ENCODE results near the gene LDLRAP1.

LDLRAP1 gene

DNA sequence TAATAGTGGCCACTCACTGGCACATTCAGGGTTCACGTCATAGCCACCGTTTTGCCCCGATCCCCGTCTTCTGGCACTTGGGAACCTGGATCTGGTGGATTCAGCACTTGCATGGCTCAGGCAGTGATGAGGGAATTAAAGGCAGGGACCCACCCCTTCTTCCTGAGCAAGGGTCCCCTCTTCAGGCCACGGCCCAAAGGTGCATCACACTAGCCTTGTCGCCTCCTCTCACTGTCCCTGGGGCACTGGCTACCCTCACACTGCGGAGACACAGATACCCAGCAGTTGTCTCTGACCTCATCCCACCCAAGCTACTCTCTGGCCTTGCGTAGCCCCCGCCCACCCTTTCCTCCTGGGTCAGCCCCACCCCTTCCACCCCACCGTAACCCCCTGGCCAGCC lies 19.9 kb upstream of the LDLRAP1 start:
- TF ChIP-seq Cebpa-rat (IDR thresholded peaks at IDR 0.05) = no peak
- H4K20me1 ChIP-seq = no peaks in the 10 kb centered on the region

DNA sequence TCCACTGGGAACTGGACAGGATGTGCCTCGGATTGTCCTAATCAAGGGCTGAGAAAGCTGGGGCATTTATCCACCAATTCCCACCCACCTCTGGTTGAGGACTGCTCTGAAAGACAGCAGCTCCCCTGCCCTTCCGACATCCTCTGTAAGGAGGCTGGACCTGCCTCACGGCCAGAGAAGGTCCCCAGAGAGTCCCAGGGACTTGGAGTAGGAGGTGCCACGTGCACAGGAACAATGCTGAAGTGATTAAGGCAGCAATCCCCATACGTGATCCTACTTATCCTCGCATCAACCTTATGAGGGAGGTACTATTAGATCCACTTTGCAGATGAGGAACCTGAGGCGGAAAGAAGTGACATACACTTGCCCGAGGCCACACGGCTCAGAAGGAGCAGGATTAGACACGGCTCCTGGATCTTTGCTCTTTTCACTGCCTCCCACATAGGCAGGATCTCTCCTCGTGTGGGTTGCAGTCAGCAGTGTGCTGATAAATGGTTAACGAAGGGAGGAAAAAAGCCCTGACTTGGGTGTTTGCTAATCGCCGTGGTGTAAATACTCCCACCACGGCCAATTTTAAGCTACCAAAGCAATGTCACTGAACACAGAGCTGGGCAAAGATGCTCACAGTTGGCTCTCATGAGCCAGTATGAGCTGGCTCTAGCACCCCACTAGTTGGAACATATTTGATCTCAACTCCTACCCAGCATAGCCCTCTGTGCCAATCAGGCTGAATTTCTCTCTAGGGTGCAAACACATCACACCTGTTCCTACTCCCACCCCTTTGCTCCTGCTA lies 18.6 kb upstream of the LDLRAP1 start:
- no peak overlapping the region for H3K4me2 ChIP-seq

More for the DNA sequence above, 19.9 kb upstream of the LDLRAP1 start:
- Histone ChIP-seq H3K27me3 (no peaks in the 10 kb centered on the region), H3K4me3 (no peak overlapping the region), H3K9me3 (no peaks in the 10 kb centered on the region), H3K27ac (no peak overlapping the region), H3K4me1 (peaks cover 47% of the 10 kb centered on the region), H3K9ac (no peak overlapping the region), H3K36me3 (no peaks in the 10 kb centered on the region), H3K4me2 (no peak overlapping the region)

DNA sequence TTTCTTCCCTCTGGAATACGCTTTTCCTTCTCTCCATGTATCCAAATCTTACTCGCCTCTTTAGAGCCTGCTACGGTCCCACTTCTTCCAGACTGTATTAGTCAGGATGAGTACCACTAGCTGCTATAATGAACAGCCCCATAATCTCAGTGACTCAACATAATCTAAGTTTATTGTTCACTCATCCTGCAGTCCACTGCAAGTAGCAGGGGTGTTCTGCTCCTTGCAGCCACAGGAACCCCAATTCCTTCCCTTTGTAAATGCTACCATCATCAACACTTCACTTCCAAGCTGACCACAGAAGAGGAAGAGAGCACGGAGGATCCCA lies 18.1 kb upstream of the LDLRAP1 start:
- H3K4me1 ChIP-seq = peaks cover 52% of the 10 kb centered on the region

More for the DNA sequence above, 18.6 kb upstream of the LDLRAP1 start:
- Histone ChIP-seq H3K4me1 (peaks cover 53% of the 10 kb centered on the region), H3K27me3 (no peaks in the 10 kb centered on the region), H3K36me3 (no peaks in the 10 kb centered on the region), H4K20me1 (no peaks in the 10 kb centered on the region), H3K9ac (no peak overlapping the region), H3K9me3 (no peaks in the 10 kb centered on the region), H3K4me3 (no peak overlapping the region), H3K27ac (no peak overlapping the region)
- no peak for TF ChIP-seq Cebpa-rat (IDR thresholded peaks at IDR 0.05)

GRCh38 chr1:25526753-25527152 lies 16.7 kb upstream of the LDLRAP1 start:
- Histone ChIP-seq H3K9me3 (no peaks in the 10 kb centered on the region), H3K36me3 (no peaks in the 10 kb centered on the region), H4K20me1 (no peaks in the 10 kb centered on the region), H3K4me2 (no peak overlapping the region), H3K9ac (no peak overlapping the region), H3K27me3 (no peaks in the 10 kb centered on the region), H3K4me1 (peaks cover 44% of the 10 kb centered on the region), H3K4me3 (no peak overlapping the region), H3K27ac (no peak overlapping the region)
- TF ChIP-seq Cebpa-rat (IDR thresholded peaks at IDR 0.05) = no peak

More for the DNA sequence above, 18.1 kb upstream of the LDLRAP1 start:
- H4K20me1 ChIP-seq = no peaks in the 10 kb centered on the region
- H3K4me2 ChIP-seq = no peak overlapping the region
- no peak overlapping the region for H3K4me3 ChIP-seq
- no peak overlapping the region for H3K9ac ChIP-seq
- H3K9me3 ChIP-seq = no peaks in the 10 kb centered on the region
- TF ChIP-seq Cebpa-rat (IDR thresholded peaks at IDR 0.05) = no peak
- no peak overlapping the region for H3K27ac ChIP-seq
- H3K27me3 ChIP-seq = no peaks in the 10 kb centered on the region
- no peaks in the 10 kb centered on the region for H3K36me3 ChIP-seq

- Histone ChIP-seq H3K9me3 (no peaks in the 10 kb centered on the region), H3K27me3 (no peaks in the 10 kb centered on the region), H3K4me1 (peaks cover 38% of the 10 kb centered on the region), H3K36me3 (no peaks in the 10 kb centered on the region), H3K9ac (no peak overlapping the region), H3K27ac (no peak overlapping the region), H4K20me1 (no peaks in the 10 kb centered on the region), H3K4me3 (no peak overlapping the region), H3K4me2 (no peak overlapping the region)
- no peak for TF ChIP-seq Cebpa-rat (IDR thresholded peaks at IDR 0.05)
Measured at GRCh38 chr1:25527226-25527846, 16.1 kb upstream of the LDLRAP1 start.

- peaks cover 31% of the 10 kb centered on the region for H3K4me1 ChIP-seq
- no peak for TF ChIP-seq Cebpa-rat (IDR thresholded peaks at IDR 0.05)
- no peak overlapping the region for H3K4me2 ChIP-seq
- no peaks in the 10 kb centered on the region for H3K36me3 ChIP-seq
- H3K4me3 ChIP-seq = no peak overlapping the region
- no peak overlapping the region for H3K9ac ChIP-seq
- no peaks in the 10 kb centered on the region for H3K9me3 ChIP-seq
- no peak overlapping the region for H3K27ac ChIP-seq
- no peaks in the 10 kb centered on the region for H3K27me3 ChIP-seq
- no peaks in the 10 kb centered on the region for H4K20me1 ChIP-seq
Measured at GRCh38 chr1:25527946-25528595, 15.3 kb upstream of the LDLRAP1 start.

GRCh38 chr1:25528881-25529517 lies 14.4 kb upstream of the LDLRAP1 start:
- Histone ChIP-seq H3K4me3 (no peak overlapping the region), H3K4me1 (peaks cover 24% of the 10 kb centered on the region), H3K27ac (no peak overlapping the region), H3K27me3 (no peaks in the 10 kb centered on the region), H3K9ac (no peak overlapping the region), H3K36me3 (no peaks in the 10 kb centered on the region), H4K20me1 (no peaks in the 10 kb centered on the region), H3K4me2 (peak overlapping the region; percentile 81), H3K9me3 (no peaks in the 10 kb centered on the region)
- TF ChIP-seq Cebpa-rat (IDR thresholded peaks at IDR 0.05) = no peak

- no peak for TF ChIP-seq Cebpa-rat (IDR thresholded peaks at IDR 0.05)
- peaks cover 17% of the 10 kb centered on the region for H3K4me1 ChIP-seq
- H3K4me3 ChIP-seq = no peak overlapping the region
- H3K4me2 ChIP-seq = peak overlapping the region; percentile 81
- H3K9ac ChIP-seq = no peak overlapping the region
- no peaks in the 10 kb centered on the region for H3K27me3 ChIP-seq
- H3K9me3 ChIP-seq = no peaks in the 10 kb centered on the region
- H3K27ac ChIP-seq = no peak overlapping the region
- no peaks in the 10 kb centered on the region for H4K20me1 ChIP-seq
- no peaks in the 10 kb centered on the region for H3K36me3 ChIP-seq
Measured at GRCh38 chr1:25529518-25530185, 13.8 kb upstream of the LDLRAP1 start.

DNA sequence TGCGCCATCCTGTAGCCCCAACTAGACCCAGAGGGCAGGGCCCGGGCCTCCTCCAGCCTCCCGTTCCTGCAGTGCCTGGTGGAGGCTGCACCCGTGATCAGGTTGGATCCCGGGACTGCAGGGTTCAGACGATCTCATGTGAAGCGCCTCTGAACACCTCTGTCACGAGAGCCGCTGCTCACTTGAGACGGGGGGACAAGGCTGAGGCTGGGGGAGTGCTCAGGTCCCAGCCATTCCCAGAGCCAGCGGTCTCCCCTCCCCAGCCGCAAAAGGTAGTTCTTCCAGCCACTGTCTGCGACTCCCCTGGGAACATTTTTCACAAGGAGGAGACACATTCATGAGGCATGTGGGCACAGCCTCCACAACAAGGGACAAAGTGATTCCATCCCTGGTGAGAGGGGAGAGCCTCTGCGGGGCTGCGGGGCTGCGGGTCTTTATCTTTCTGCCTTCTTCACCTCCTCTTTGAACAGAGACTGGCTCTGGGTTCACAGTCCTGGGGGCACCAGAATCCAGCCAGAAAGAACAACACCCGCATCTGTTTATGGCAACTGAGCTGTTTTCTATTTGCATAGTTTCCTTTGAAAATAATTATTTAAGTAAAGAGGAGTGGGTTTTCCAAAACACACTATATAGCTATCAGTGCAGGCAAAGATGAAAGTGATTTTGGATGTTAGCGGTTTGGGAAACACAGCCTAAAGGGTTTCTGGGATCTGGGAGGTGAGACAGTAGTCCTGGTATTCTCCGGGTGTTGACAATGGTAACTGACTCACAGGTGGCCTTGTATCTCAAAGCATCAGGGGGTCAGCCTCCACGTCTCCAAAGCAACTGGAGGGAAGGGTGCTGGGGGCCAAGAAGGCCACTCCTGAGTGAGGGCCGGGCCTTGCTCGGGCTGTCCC lies 13.0 kb upstream of the LDLRAP1 start:
- H3K9me3 ChIP-seq = no peaks in the 10 kb centered on the region
- no peak overlapping the region for H3K4me3 ChIP-seq
- H3K36me3 ChIP-seq = no peaks in the 10 kb centered on the region
- no peaks in the 10 kb centered on the region for H3K27me3 ChIP-seq
- H3K27ac ChIP-seq = no peak overlapping the region
- H3K9ac ChIP-seq = no peak overlapping the region
- no peak overlapping the region for H3K4me2 ChIP-seq
- no peak for TF ChIP-seq Cebpa-rat (IDR thresholded peaks at IDR 0.05)
- H3K4me1 ChIP-seq = peaks cover 17% of the 10 kb centered on the region
- H4K20me1 ChIP-seq = no peaks in the 10 kb centered on the region
